ENCODE measurements around the gene UCP3.

The UCP3 gene

DNA sequence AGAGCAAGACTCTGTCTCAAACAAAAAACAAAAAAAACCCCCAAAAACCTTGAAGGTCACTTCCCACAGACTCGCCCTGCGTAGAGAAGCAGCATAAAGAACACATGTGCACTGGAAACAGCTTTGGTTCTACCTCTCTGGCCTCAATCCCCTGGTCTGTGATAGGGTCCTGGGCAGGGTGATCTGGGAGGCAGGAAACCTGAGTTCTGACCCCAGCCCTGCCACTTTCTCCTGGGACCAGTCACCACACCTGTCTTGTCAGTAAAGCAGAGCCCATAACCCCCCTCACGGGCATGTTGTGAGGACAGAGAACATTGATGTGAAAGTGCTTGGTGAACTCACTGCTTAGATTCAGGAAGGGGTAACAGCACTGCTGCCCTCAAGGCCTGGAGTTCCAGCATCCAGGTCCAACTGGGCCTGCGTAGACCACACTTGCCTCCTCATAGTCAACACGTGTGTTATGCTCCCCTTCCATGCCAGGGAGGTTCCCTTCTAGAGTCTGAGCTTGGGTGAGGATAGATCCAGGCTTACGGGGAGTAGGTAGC is 37.6 kb downstream of the UCP3 start:
- H3K36me3 ChIP-seq: peaks cover 34% of the 10 kb centered on the region
- TF ChIP-seq, protein P1, sequence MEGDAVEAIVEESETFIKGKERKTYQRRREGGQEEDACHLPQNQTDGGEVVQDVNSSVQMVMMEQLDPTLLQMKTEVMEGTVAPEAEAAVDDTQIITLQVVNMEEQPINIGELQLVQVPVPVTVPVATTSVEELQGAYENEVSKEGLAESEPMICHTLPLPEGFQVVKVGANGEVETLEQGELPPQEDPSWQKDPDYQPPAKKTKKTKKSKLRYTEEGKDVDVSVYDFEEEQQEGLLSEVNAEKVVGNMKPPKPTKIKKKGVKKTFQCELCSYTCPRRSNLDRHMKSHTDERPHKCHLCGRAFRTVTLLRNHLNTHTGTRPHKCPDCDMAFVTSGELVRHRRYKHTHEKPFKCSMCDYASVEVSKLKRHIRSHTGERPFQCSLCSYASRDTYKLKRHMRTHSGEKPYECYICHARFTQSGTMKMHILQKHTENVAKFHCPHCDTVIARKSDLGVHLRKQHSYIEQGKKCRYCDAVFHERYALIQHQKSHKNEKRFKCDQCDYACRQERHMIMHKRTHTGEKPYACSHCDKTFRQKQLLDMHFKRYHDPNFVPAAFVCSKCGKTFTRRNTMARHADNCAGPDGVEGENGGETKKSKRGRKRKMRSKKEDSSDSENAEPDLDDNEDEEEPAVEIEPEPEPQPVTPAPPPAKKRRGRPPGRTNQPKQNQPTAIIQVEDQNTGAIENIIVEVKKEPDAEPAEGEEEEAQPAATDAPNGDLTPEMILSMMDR (IDR thresholded peaks at IDR 0.05): no peak
- H3K4me1 ChIP-seq (ENCODE audit: control insufficient read depth in 1 of 2, insufficient read depth in 1 of 2, low read depth in 1 of 2, low read length in 1 of 2): peaks cover 10% of the 10 kb centered on the region in 2 experiments
- no peaks in the 10 kb centered on the region for H3K9me3 ChIP-seq
- H3K27me3 ChIP-seq: no peaks in the 10 kb centered on the region
- no peak overlapping the region for H3K4me3 ChIP-seq (ENCODE audit: low read depth in 1 of 2, low read length in 1 of 2)
- H3K27ac ChIP-seq: no peak overlapping the region

DNA sequence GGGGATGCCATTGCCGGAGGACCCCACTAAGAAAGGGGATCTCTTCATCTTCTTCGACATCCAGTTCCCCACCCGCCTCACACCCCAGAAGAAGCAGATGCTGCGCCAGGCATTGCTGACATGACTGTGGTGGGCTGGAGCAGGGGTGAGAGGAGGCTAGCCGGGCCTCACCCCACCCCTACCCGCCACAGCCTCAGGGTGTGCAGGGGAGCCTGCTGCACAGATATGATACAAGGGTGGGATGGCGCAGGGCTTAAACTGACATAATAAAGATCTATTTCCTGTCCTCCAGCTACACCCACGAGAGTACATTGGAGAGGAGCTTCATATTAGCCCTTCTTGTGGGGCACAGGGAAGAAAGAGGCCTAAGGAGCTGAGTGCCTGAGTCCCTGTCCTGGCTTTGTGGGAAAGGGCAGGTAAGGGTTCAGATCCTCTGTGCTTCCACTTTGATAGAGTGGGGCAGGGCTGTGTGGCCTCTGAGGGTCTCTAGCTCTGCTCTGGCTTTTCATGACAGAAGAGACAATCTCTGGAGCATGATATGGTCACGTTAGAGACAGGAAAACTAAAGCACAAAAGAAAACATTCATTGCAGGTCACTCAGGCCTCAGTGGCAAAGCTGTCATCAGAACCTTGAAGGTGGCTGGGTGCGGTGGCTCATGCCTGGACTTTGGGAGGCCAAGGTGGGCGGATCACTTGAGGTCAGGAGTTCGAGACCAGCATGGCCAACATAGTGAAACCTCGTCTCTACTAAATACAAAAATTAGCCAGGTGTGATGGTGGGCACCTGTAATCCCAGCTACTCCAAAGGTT is 38.7 kb downstream of the UCP3 start:
- H3K27ac ChIP-seq: no peak overlapping the region
- peaks cover 10% of the 10 kb centered on the region in 2 experiments for H3K4me1 ChIP-seq (ENCODE audit: control insufficient read depth in 1 of 2, insufficient read depth in 1 of 2, low read depth in 1 of 2, low read length in 1 of 2)

DNA sequence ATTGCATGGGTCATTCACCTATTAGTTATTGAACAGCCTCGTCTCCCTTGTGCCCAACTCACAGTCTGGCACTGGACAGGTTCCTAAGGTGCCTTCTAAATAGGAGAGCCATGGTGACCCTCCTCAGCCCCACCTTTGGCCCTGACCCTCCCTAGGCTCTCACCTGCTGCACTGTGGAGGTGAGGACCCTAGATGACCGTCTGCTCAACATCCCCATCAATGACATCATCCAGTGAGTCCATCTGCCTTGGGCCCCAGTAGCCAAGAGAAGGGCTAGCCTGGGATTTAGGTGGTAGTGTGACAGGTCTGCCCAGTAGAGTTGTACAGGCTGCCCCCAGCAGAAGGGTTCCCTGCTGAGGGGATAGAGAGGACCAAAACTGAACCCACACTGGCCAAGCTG is 39.8 kb downstream of the UCP3 start:
- no peaks in the 10 kb centered on the region for H3K9me3 ChIP-seq
- H3K4me1 ChIP-seq (ENCODE audit: control insufficient read depth in 1 of 2, insufficient read depth in 1 of 2, low read depth in 1 of 2, low read length in 1 of 2): peaks cover 7 to 12% of the 10 kb centered on the region in 2 experiments
- H3K27me3 ChIP-seq: peaks cover 11% of the 10 kb centered on the region
- no peak overlapping the region for H3K27ac ChIP-seq
- peaks cover 12% of the 10 kb centered on the region for H3K36me3 ChIP-seq
- TF ChIP-seq, protein P1 (IDR thresholded peaks at IDR 0.05): no peak
- H3K4me3 ChIP-seq (ENCODE audit: low read depth in 1 of 2, low read length in 1 of 2): no peak overlapping the region

More for the DNA sequence above, 38.7 kb downstream of the UCP3 start:
- TF ChIP-seq, protein P1 (IDR thresholded peaks at IDR 0.05): no peak
- peaks cover 7% of the 10 kb centered on the region for H3K27me3 ChIP-seq
- no peak overlapping the region for H3K4me3 ChIP-seq (ENCODE audit: low read depth in 1 of 2, low read length in 1 of 2)
- peaks cover 23% of the 10 kb centered on the region for H3K36me3 ChIP-seq
- H3K9me3 ChIP-seq: no peaks in the 10 kb centered on the region

DNA sequence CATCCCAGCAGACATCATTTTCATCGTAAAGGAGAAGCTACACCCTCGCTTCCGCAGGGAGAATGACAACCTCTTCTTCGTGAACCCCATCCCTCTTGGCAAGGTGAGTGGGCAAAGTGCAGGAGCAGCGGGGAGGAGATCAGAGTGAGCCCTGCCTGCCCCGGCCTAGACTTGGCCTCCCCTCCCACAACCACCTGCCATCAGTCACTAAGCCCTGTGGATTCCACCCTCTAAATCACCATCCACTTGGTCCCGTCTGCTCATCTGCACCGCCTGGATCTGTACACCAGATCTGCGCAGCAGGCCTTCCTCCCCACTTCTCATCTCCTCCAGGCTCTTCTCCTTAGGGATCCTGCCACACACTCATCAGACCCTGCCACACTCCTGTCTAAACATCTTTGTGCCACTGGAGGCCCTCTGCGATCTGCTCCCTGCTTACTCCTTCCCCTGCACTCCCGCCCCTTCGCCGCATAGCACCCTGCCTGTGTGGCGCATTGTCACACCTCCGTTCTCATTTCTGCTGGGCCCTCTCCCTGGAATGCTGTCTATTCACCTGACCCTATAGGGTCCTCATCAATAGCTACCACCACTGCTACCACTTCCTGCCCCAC is 40.4 kb downstream of the UCP3 start:
- Histone ChIP-seq H3K4me3 (ENCODE audit: low read depth in 1 of 2, low read length in 1 of 2) (no peak overlapping the region), H3K27ac (no peak overlapping the region), H3K4me1 (ENCODE audit: control insufficient read depth in 1 of 2, insufficient read depth in 1 of 2, low read depth in 1 of 2, low read length in 1 of 2) (peaks cover 3 to 5% of the 10 kb centered on the region in 2 experiments), H3K36me3 (peaks cover 6% of the 10 kb centered on the region), H3K9me3 (no peaks in the 10 kb centered on the region), H3K27me3 (peaks cover 11% of the 10 kb centered on the region)
- TF ChIP-seq, protein P1 (IDR thresholded peaks at IDR 0.05): no peak

DNA sequence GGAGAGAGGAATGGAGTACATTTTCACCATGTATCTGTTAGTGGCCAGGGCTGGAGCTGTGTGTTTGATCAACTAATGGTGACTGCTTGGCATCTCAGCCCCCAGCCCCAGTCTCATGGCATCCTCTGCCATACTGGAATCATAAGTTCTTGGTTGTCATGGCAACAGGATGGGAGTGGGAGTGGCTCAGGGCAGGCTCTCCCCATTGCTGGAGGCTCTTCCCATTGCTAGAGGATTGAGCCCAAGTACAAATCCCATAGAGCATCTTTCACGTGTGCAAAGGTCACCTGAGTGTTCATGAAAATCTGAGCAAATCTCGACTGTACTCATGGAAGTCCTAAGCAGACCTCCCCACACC is 43.1 kb downstream of the UCP3 start:
- H3K27me3 ChIP-seq: peaks cover 11% of the 10 kb centered on the region
- H3K27ac ChIP-seq: no peak overlapping the region
- H3K4me3 ChIP-seq (ENCODE audit: low read depth in 1 of 2, low read length in 1 of 2): no peak overlapping the region
- no peaks in the 10 kb centered on the region for H3K36me3 ChIP-seq
- peaks cover 3 to 5% of the 10 kb centered on the region in 2 experiments for H3K4me1 ChIP-seq (ENCODE audit: control insufficient read depth in 1 of 2, insufficient read depth in 1 of 2, low read depth in 1 of 2, low read length in 1 of 2)
- H3K9me3 ChIP-seq: no peaks in the 10 kb centered on the region
- TF ChIP-seq, protein P1 (IDR thresholded peaks at IDR 0.05): no peak

Measured in neutrophil (primary cell).